HFFc6 (cell line): Measurements from ENCODE around the gene SERPINB12. TPM values are rescaled to one million over a fixed set of nuclear protein-coding genes. Genes with fewer than 3 reads are reported as not detected.

Experiments used
- DNase-seq: peaks from one replicate; pipeline ENCODE4 v3.0.0-alpha.2; 2018
- H3K27ac Mint-ChIP-seq: 2 replicates; pipeline ENCODE4 v1.8.0; 2020; ENCODE audit warnings: mild to moderate bottlenecking, mixed read lengths
- H3K27me3 Mint-ChIP-seq: 2 replicates; pipeline ENCODE4 v1.8.0; 2021; ENCODE audit warnings: mild to moderate bottlenecking, moderate library complexity, mixed read lengths; ENCODE audit not compliant: insufficient read depth
- H3K36me3 Mint-ChIP-seq: 2 replicates; pipeline ENCODE4 v1.8.0; 2021; ENCODE audit warnings: low read depth, mixed read lengths
- H3K4me1 Mint-ChIP-seq: 2 replicates; pipeline ENCODE4 v1.8.0; 2020; ENCODE audit warnings: low read depth, mixed read lengths
- H3K4me3 Mint-ChIP-seq: 2 replicates; pipeline ENCODE4 v1.8.0; 2020; ENCODE audit warnings: mild to moderate bottlenecking, moderate library complexity, mixed read lengths
- H3K9me3 Mint-ChIP-seq: 2 replicates; pipeline ENCODE4 v1.8.0; 2020; ENCODE audit warnings: mild to moderate bottlenecking, mixed read lengths
- total RNA-seq, 6 experiments: library from RNA; stranded (reverse); fragmentation: NEBNext Ultra II Directional; extraction: Animal tissue kit (Norgen Biotek cat#: 25700); gene quantifications; 2 replicates in 1 of 6; 3 replicates in 5 of 6; pipeline ENCODE4 v1.2.3, GENCODE V29; 2021
- TF ChIP-seq, protein P1 (sequence below): fragments of 200-600 bp; sonication (generic); IDR thresholded peaks from 2 replicates; pipeline ENCODE4 v1.5.0; 2021; ENCODE audit warnings: antibody characterized with exemption, mild to moderate bottlenecking

Gene SERPINB12
- total RNA-seq, 6 experiments from 2014 or later, result not detected

DNA sequence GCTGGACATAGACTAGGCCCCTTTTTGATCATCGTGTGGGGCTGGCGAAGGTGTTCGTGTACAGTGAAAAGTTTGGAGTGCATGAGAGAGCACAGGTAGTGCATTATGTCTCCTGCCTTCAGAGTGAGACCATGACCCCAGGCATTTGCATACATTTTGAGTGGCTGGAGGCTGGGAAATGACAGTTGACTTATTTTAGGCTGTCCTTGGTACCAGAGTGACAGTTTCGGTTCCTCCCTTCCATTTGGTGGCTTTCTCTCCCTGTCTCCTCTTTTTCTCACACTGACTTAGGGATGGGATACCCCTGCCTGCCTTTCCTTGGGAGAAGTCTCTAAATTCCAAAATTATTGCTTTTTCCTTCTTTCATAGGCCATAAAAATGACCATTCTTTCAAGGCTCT lies 20.1 kb downstream of the SERPINB12 start:
- Mint-ChIP-seq H3K9me3 (no peaks in the 10 kb centered on the region), H3K36me3 (no peaks in the 10 kb centered on the region), H3K27ac (no peak overlapping the region), H3K4me3 (no peak overlapping the region), H3K27me3 (peaks cover 2% of the 10 kb centered on the region; the same call in 1 of the 2 replicates), H3K4me1 (peaks cover 3% of the 10 kb centered on the region; the same call in 1 of the 2 replicates)
- DNase-seq, result no peak
- TF ChIP-seq, protein P1, sequence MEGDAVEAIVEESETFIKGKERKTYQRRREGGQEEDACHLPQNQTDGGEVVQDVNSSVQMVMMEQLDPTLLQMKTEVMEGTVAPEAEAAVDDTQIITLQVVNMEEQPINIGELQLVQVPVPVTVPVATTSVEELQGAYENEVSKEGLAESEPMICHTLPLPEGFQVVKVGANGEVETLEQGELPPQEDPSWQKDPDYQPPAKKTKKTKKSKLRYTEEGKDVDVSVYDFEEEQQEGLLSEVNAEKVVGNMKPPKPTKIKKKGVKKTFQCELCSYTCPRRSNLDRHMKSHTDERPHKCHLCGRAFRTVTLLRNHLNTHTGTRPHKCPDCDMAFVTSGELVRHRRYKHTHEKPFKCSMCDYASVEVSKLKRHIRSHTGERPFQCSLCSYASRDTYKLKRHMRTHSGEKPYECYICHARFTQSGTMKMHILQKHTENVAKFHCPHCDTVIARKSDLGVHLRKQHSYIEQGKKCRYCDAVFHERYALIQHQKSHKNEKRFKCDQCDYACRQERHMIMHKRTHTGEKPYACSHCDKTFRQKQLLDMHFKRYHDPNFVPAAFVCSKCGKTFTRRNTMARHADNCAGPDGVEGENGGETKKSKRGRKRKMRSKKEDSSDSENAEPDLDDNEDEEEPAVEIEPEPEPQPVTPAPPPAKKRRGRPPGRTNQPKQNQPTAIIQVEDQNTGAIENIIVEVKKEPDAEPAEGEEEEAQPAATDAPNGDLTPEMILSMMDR, result no peak

DNA sequence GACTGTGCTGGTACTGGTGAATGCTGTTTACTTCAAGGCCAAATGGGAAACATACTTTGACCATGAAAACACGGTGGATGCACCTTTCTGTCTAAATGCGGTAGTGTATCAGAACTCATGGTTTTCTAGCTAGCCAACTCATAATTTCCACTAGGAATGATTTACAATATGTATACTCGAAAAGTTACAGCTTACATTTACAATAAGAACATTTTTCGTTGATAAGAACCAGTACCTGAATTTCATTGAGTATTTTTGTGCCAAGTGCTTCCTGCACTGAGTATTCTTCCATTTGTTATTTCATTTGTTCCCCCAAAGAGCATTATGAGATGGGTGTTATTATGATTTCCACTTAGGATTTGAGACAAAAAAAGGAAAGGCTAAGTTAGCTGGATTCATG lies 21.9 kb downstream of the SERPINB12 start:
- no peak for DNase-seq
- Mint-ChIP-seq H3K36me3 (no peaks in the 10 kb centered on the region), H3K27me3 (peaks cover 2% of the 10 kb centered on the region; the same call in 1 of the 2 replicates), H3K27ac (no peak overlapping the region), H3K9me3 (no peaks in the 10 kb centered on the region), H3K4me1 (peaks cover 7% of the 10 kb centered on the region; the same call in 1 of the 2 replicates), H3K4me3 (no peak overlapping the region)
- TF ChIP-seq, protein P1, result no peak

DNA sequence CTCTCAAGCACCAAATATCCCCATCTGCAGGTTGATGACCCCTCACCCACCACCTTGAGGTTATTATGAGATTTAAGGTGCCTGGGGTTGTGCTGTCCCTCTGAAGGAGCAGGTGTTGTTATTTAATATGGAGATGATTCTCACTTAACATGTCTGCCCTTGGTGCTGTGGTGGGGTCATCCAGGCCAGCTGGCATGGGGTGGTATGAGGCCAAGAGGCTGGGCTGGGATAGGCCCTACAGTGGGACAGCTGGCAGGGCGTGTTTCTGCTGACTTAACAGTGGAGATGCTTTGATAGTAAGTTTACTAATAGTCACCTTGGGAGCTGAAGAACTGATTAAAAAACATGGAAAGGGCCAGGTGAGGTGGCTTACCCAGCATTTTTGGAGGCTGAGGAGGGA lies 22.4 kb downstream of the SERPINB12 start:
- H3K4me1 Mint-ChIP-seq, result peaks cover 7% of the 10 kb centered on the region
- H3K27ac Mint-ChIP-seq, result no peak overlapping the region
- H3K9me3 Mint-ChIP-seq, result no peaks in the 10 kb centered on the region
- no peak for DNase-seq
- TF ChIP-seq, protein P1, result no peak
- H3K36me3 Mint-ChIP-seq, result no peaks in the 10 kb centered on the region
- H3K27me3 Mint-ChIP-seq, result peaks cover 2% of the 10 kb centered on the region; the same call in 1 of the 2 replicates
- no peak overlapping the region for H3K4me3 Mint-ChIP-seq

DNA sequence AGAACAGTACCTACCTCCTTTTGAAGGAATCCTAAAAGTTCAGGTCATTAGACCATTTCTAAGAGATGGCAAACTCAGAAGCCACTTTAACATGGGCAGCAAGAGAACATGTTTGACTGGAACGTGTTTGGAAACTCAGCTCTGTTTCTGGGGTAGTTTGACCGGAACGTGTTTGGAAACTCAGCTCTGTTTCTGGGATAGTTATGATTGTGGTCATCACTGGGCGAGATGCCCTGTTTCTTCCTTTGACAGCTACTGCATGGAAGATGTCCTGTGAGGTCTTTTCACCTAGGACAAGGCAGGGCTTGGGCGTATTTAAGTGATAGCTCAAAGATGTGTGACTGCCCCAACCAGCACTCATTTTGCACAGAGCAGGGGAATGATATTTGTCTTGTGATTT lies 25.1 kb downstream of the SERPINB12 start:
- H3K27me3 Mint-ChIP-seq, result peaks cover 2% of the 10 kb centered on the region; the same call in 1 of the 2 replicates
- H3K27ac Mint-ChIP-seq, result no peak overlapping the region
- TF ChIP-seq, protein P1, result no peak
- no peak overlapping the region for H3K4me3 Mint-ChIP-seq
- H3K36me3 Mint-ChIP-seq, result no peaks in the 10 kb centered on the region
- peaks cover 29% of the 10 kb centered on the region for H3K4me1 Mint-ChIP-seq
- no peaks in the 10 kb centered on the region for H3K9me3 Mint-ChIP-seq
- DNase-seq, result no peak

DNA sequence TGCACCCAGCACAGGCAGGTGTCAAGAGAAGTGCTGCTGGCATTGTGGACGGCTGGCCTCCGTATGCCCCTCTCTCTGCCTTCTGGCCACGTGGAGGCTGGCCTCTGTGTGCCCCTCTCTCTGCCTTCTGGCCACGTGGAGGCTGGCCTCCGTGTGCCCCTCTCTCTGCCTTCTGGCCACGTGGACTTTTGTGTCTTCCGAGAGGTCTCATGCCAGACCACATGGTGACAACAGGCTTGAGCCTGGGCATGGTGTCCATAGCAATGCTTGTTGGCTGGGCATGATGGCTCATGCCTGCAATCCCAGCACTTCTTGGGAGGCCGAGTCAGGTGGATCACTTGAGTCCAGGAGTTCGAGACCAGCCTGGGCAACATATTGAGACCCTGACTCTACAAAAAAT lies 25.7 kb downstream of the SERPINB12 start:
- Mint-ChIP-seq H3K27ac (no peak overlapping the region), H3K27me3 (peaks cover 2% of the 10 kb centered on the region; the same call in 1 of the 2 replicates), H3K36me3 (no peaks in the 10 kb centered on the region), H3K4me1 (peaks cover 29% of the 10 kb centered on the region), H3K4me3 (no peak overlapping the region), H3K9me3 (no peaks in the 10 kb centered on the region)
- no peak for DNase-seq
- TF ChIP-seq, protein P1, result no peak

DNA sequence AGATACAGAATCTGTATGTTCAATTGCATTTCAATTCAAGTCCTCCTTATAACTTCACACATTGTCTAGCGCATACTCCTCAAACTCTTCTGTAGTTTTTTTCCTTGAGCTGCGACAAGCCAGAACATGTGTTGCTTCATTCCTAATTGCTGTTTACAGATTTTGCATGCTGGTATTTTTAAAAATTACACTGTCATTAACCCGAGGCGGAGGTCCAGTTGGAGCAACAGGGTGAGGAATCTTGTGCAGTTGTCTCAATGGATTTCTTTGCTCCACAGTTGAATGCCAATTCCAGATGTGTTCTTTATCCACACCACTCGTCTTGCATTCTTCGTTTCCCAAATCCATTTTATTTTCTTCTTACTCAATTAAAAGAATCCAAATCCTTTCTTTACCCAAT lies 28.6 kb downstream of the SERPINB12 start:
- Mint-ChIP-seq H3K27ac (no peak overlapping the region), H3K9me3 (no peaks in the 10 kb centered on the region)

More for the DNA sequence above, 28.6 kb downstream of the SERPINB12 start:
- peaks cover 2% of the 10 kb centered on the region; the same call in 1 of the 2 replicates for H3K27me3 Mint-ChIP-seq
- no peaks in the 10 kb centered on the region for H3K36me3 Mint-ChIP-seq
- TF ChIP-seq, protein P1, result no peak
- no peak for DNase-seq
- no peak overlapping the region for H3K4me3 Mint-ChIP-seq
- peaks cover 35% of the 10 kb centered on the region for H3K4me1 Mint-ChIP-seq
